HepG2 (cell line): ENCODE measurements around the gene COL9A3. TPM values are rescaled to one million over a fixed set of nuclear protein-coding genes. Genes with fewer than 3 reads are reported as not detected.

ENCODE experiments used
- CBX1 ChIP-seq: IDR thresholded peaks from one replicate; pipeline ENCODE4 v1.6.1; 2016; ENCODE audit warnings: antibody characterized with exemption, low read depth
- CENPX ChIP-seq: sonication (generic); formaldehyde crosslinking; IDR thresholded peaks from 2 replicates; pipeline ENCODE4 v1.9.0; 2021; ENCODE audit warnings: mild to moderate bottlenecking, missing genetic modification reagents, moderate library complexity
- DDIT3 ChIP-seq: sonication (generic); formaldehyde crosslinking; IDR thresholded peaks from 2 replicates; pipeline ENCODE4 v1.4.0; 2020; ENCODE audit warnings: mild to moderate bottlenecking, missing genetic modification reagents
- DNMT3B ChIP-seq: conservative IDR thresholded peaks from 2 replicates; pipeline ENCODE4 v1.6.1; 2016; ENCODE audit warnings: missing biosample characterization, control low read depth
- GTF2F1 ChIP-seq: fragments of 150-350 bp; IDR thresholded peaks from 2 replicates; pipeline ENCODE4 v1.6.1; 2014; ENCODE audit warnings: low read length
- HDAC6 ChIP-seq: fragments of 200-600 bp; sonication (generic); IDR thresholded peaks from 2 replicates; pipeline ENCODE4 v1.7.0; 2017; ENCODE audit warnings: mild to moderate bottlenecking, antibody characterized with exemption, low read length, low read depth
- KDM1A ChIP-seq: IDR thresholded peaks from 2 replicates; pipeline ENCODE4 v1.6.1; 2016; ENCODE audit warnings: missing compliant biosample characterization
- MLXIP ChIP-seq: sonication (generic); formaldehyde crosslinking; IDR thresholded peaks from 2 replicates; pipeline ENCODE4 v1.9.0; 2021; ENCODE audit warnings: missing genetic modification reagents, borderline replicate concordance
- NR2F1 ChIP-seq, 2 experiments: fragments of 450-650 bp in 1 of 2; formaldehyde crosslinking in 1 of 2; IDR thresholded peaks; 2 replicates each; pipeline versions ENCODE4 v1.5.0 to v1.6.1; 2016 to 2020; ENCODE audit warnings: mild to moderate bottlenecking in 1 of 2, missing compliant biosample characterization in 1 of 2, missing genetic modification reagents in 1 of 2, moderate library complexity in 1 of 2
- RERE ChIP-seq: IDR thresholded peaks from 2 replicates; pipeline ENCODE4 v1.6.1; 2016; ENCODE audit warnings: low read depth, missing genetic modification reagents, missing compliant biosample characterization
- XBP1 ChIP-seq: sonication (generic); formaldehyde crosslinking; IDR thresholded peaks from 2 replicates; pipeline ENCODE4 v1.5.0; 2020; ENCODE audit warnings: missing genetic modification reagents
- YEATS2 ChIP-seq: sonication (generic); formaldehyde crosslinking; IDR thresholded peaks from 2 replicates; pipeline ENCODE4 v1.4.0; 2020; ENCODE audit warnings: missing genetic modification reagents, borderline replicate concordance
- ZNF296 ChIP-seq: sonication (generic); formaldehyde crosslinking; conservative IDR thresholded peaks from 2 replicates; pipeline ENCODE4 v1.5.0; 2020; ENCODE audit warnings: mild to moderate bottlenecking, missing genetic modification reagents
- ZNF383 ChIP-seq: sonication (generic); formaldehyde crosslinking; IDR thresholded peaks from 2 replicates; pipeline ENCODE4 v1.4.0; 2020; ENCODE audit warnings: missing genetic modification reagents, mild to moderate bottlenecking, borderline replicate concordance
- ZNF446 ChIP-seq: sonication (generic); formaldehyde crosslinking; IDR thresholded peaks from 2 replicates; pipeline ENCODE4 v1.5.0; 2020; ENCODE audit warnings: mild to moderate bottlenecking, missing genetic modification reagents
- ZNF576 ChIP-seq: sonication (generic); formaldehyde crosslinking; IDR thresholded peaks from 2 replicates; pipeline ENCODE4 v1.4.0; 2020; ENCODE audit warnings: mild to moderate bottlenecking, missing genetic modification reagents
- ZNF577 ChIP-seq: sonication (generic); formaldehyde crosslinking; IDR thresholded peaks from 2 replicates; pipeline ENCODE4 v1.4.0; 2020; ENCODE audit warnings: mild to moderate bottlenecking, low read depth, missing genetic modification reagents, borderline replicate concordance
- ZNF772 ChIP-seq: sonication (generic); formaldehyde crosslinking; IDR thresholded peaks from 2 replicates; pipeline ENCODE4 v1.5.0; 2020; ENCODE audit warnings: mild to moderate bottlenecking, missing genetic modification reagents
- ZNF781 ChIP-seq: sonication (generic); formaldehyde crosslinking; IDR thresholded peaks from 2 replicates; pipeline ENCODE4 v1.5.1; 2020; ENCODE audit warnings: borderline replicate concordance, mild to moderate bottlenecking, missing genetic modification reagents; ENCODE audit errors: not compliant biosample characterization
- ZNF891 ChIP-seq: sonication (generic); formaldehyde crosslinking; IDR thresholded peaks from 2 replicates; pipeline ENCODE4 v1.5.0; 2020; ENCODE audit warnings: mild to moderate bottlenecking, missing genetic modification reagents
- ZSCAN30 ChIP-seq: sonication (generic); formaldehyde crosslinking; IDR thresholded peaks from 2 replicates; pipeline ENCODE4 v1.5.0; 2020; ENCODE audit warnings: mild to moderate bottlenecking, missing genetic modification reagents
- polyA plus RNA-seq, 8 experiments: library from polyadenylated mRNA; depleted of rRNA in 3 of 8; stranded (reverse) in 7 of 8; unstranded in 1 of 8; fragments of >200 nt; fragmentation: Illumina TruSeq in 4 of 8; extraction: Trizol in 4 of 8; gene quantifications; 2 replicates each; pipeline versions ENCODE4 v1.2.1 to v1.2.3, GENCODE V29; 2011 to 2016; ENCODE audit warnings: low read depth in 4 of 8, missing spikeins in 1 of 8, mixed read lengths in 1 of 8; ENCODE audit not compliant: insufficient read depth in 1 of 8
- total RNA-seq, 5 experiments: library from RNA; depleted of rRNA; stranded (reverse); fragments of >200 nt; fragmentation: Illumina TruSeq; extraction: Trizol; gene quantifications; 2 replicates each; pipeline ENCODE4 v1.2.3, GENCODE V29; 2016; ENCODE audit warnings: low read depth in 1 of 5

Gene COL9A3
- total and polyA plus RNA-seq, 2 of the 13 experiments (the other 11 are each of a cell fraction or from before 2014, with no cell fraction given) = 155 to 204 TPM

GRCh38 chr20:62818592-62819493 is 2.0 kb downstream of the COL9A3 start (continued):
- TF ChIP-seq CBX1 = no peak
- TF ChIP-seq ZNF891 = peak; percentile 79
- no peak for TF ChIP-seq ZNF781 (CRISPR knock-in tag)
- no peak for TF ChIP-seq HDAC6
- peak in 1 of 2 experiments; percentile 45; a peak in 1 of 4 replicates for TF ChIP-seq NR2F1 (CRISPR knock-in tag; IDR thresholded peaks at IDR 0.05)
- no peak for TF ChIP-seq MLXIP
- TF ChIP-seq RERE (CRISPR knock-in tag) = peak; percentile 19; the same call in 1 of the 2 replicates
- no peak for TF ChIP-seq ZNF576 (CRISPR knock-in tag)
- no peak for TF ChIP-seq XBP1 (CRISPR knock-in tag)
- TF ChIP-seq DNMT3B (CRISPR knock-in tag) = no peak
- TF ChIP-seq YEATS2 = peak; percentile 56
- TF ChIP-seq ZNF296 (CRISPR knock-in tag) = no peak; the same call in 1 of the 2 replicates
- TF ChIP-seq ZSCAN30 = no peak
- TF ChIP-seq ZNF383 = no peak
- TF ChIP-seq ZNF772 = peak; percentile 47; the same call in 1 of the 2 replicates
- TF ChIP-seq ZNF446 = no peak
- no peak for TF ChIP-seq ZNF577 (CRISPR knock-in tag)
- no peak for TF ChIP-seq CENPX
- TF ChIP-seq KDM1A = no peak
- TF ChIP-seq GTF2F1 = no peak
- no peak for TF ChIP-seq DDIT3
